Stimulated activated naive CD4-positive, alpha-beta T cell (primary cell): ENCODE measurements around the gene ING5.

Source experiments
- DNase-seq, 6 experiments: peaks; one replicate each; lab custom pipeline; 2025; lab: John Stamatoyannopoulos, UW

Gene ING5

DNA sequence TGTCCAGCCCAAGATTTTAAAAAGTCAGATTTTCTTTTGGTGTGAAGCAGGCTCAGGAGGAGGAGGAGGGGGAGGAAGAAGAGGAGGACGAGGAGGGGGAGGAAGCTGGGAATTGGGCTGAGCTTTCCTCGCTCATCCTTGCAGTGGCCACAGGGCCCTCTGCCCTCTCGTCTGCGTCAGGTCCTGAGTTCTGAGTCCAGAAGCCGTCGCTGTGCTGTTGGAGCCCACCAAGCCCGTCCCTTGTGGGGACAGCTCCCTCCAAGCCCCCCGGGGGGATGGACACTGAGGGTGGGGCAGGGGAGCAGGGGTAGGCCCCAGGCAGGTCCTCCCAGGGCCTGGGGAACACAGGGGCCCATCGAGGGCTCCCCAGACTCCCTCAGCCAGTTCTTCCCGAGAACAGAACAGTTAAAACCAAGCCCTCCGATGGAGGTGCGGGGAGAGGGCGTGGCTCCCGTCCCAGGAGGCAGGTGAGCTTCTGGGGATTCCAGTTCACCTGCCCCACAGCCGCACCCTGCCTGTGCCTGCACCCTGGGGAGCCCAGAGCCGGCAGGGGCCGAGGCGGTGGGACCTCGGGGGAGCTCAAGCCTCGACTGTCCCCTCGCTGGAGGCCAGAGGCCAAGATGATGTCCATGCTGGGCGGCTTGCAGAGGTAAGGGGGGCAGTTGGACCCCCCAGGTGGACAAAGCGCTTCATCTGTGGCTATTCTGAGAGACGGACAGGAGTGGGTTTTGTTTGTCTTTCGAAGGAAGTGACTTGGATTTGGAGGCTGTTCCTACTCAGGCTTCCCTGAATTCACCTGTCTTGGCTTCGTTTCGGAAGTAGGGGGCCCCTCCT is 74.7 kb downstream of the ING5 start, which contains the start of gene GAL3ST2:
TSS of gene GAL3ST2 (plus strand) at position 487 of the 834 bp plus-strand sequence. CDS start at position 621, 134 bp downstream.
- DNase-seq = no peak

DNA sequence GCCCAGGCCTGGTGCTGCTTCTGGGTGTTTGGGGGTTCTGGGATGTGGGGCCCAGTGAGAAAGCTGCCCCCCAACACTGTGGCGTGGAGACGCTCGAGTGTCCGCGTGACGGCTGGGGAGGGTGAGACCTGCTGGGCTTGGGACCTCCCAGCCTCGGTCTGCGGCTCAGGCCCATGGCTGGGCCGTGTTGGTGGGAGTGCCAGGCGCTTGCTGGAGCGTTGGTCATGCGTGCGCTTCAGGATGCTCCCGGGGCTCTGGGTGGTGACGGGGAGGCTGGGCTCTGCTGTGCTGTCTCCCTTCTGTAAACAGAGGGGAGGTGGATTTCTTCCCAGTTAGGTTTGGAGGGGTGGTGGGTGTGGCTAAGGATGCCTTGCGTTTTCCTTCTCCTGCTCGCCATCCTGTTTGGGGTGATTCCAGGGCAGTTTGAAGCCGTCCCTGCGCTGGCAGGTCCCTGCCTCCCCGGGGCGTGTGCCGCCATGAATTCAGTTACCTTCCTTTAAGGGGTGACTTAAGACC is 75.4 kb downstream of the ING5 start:
- DNase-seq = no peak

- no peak for DNase-seq
Observed at GRCh38 chr2:241777686-241778627, 76.1 kb downstream of the ING5 start.
